Tibial artery (tissue), 4 donors: ENCODE measurements around the gene TXNDC12.

ENCODE experiments used
- DNase-seq, 2 donors: peaks; one replicate each; pipeline ENCODE4 v3.0.0-alpha.2; 2019
- H3K27ac ChIP-seq, 2 donors: fragments of 200-600 bp; sonication (generic) in 1 of 2; 1 replicate in 1 of 2; 2 replicates in 1 of 2; pipeline ENCODE4 v1.5.1; 2018 to 2019; ENCODE audit warnings: mild to moderate bottlenecking in 1 of 2
- H3K27me3 ChIP-seq, 2 donors: fragments of 200-600 bp; sonication (generic) in 1 of 2; one replicate each; pipeline versions ENCODE4 v1.5.1 to v1.6.0; 2016 to 2019
- H3K36me3 ChIP-seq, 3 donors: fragments of 200-600 bp; sonication (generic) in 2 of 3; one replicate each; pipeline ENCODE4 v1.5.1; 2016 to 2019; ENCODE audit warnings: mild to moderate bottlenecking in 2 of 3
- H3K4me1 ChIP-seq, 4 donors: fragments of 200-600 bp; sonication (generic) in 2 of 4; 1 replicate in 3 of 4; 2 replicates in 1 of 4; pipeline ENCODE4 v1.5.1; 2016 to 2019
- H3K4me3 ChIP-seq, 2 donors: fragments of 200-600 bp; sonication (generic) in 1 of 2; 1 replicate in 1 of 2; 2 replicates in 1 of 2; pipeline ENCODE4 v1.5.1; 2018 to 2019; ENCODE audit warnings: mild to moderate bottlenecking in 2 of 2
- H3K9me3 ChIP-seq, 3 donors: fragments of 200-600 bp; sonication (generic) in 1 of 3; one replicate each; pipeline ENCODE4 v1.5.1; 2016 to 2019
- intact Hi-C: fragments of 100-400 bp; cut with DNase I; formaldehyde crosslinking; loops from one replicate; pipeline ENCODE4 v1.15.0; 2023; ENCODE audit warnings: low total_unique reads
- TF ChIP-seq, protein P1 (sequence below), 2 experiments: fragments of 200-600 bp in 1 of 2; fragments of 450-650 bp in 1 of 2; IDR thresholded peaks; one replicate each; pipeline ENCODE4 v1.5.1; 2017 to 2019; ENCODE audit warnings: antibody characterized with exemption in 2 of 2, mild to moderate bottlenecking in 1 of 2, moderate library complexity in 1 of 2

TXNDC12 gene

GRCh38 chr1:51976846-51977602, 78.0 kb downstream of the TXNDC12 start:
- Histone ChIP-seq H3K9me3 (no peaks in the 10 kb centered on the region), H3K36me3 (no peaks in the 10 kb centered on the region), H3K4me3 (no peak overlapping the region), H3K27me3 (no peaks in the 10 kb centered on the region), H3K27ac (no peak overlapping the region), H3K4me1 (no peaks in the 10 kb centered on the region)
- TF ChIP-seq, protein P1, sequence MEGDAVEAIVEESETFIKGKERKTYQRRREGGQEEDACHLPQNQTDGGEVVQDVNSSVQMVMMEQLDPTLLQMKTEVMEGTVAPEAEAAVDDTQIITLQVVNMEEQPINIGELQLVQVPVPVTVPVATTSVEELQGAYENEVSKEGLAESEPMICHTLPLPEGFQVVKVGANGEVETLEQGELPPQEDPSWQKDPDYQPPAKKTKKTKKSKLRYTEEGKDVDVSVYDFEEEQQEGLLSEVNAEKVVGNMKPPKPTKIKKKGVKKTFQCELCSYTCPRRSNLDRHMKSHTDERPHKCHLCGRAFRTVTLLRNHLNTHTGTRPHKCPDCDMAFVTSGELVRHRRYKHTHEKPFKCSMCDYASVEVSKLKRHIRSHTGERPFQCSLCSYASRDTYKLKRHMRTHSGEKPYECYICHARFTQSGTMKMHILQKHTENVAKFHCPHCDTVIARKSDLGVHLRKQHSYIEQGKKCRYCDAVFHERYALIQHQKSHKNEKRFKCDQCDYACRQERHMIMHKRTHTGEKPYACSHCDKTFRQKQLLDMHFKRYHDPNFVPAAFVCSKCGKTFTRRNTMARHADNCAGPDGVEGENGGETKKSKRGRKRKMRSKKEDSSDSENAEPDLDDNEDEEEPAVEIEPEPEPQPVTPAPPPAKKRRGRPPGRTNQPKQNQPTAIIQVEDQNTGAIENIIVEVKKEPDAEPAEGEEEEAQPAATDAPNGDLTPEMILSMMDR (IDR thresholded peaks at IDR 0.05): no peak
- no peak for DNase-seq
- intact Hi-C loops: no loop called here

- DNase-seq: no peak
- Histone ChIP-seq H3K4me3 (no peak overlapping the region), H3K27ac (no peak overlapping the region), H3K9me3 (no peaks in the 10 kb centered on the region), H3K27me3 (no peaks in the 10 kb centered on the region), H3K4me1 (no peaks in the 10 kb centered on the region), H3K36me3 (no peaks in the 10 kb centered on the region)
- TF ChIP-seq, protein P1 (IDR thresholded peaks at IDR 0.05): no peak
- intact Hi-C loops: no loop called here
Observed at GRCh38 chr1:51973587-51974474, 81.2 kb downstream of the TXNDC12 start.
